ENCODE measurements around the gene ARHGAP42.

The ARHGAP42 gene

GRCh38 chr11:100726680-100727079 is 39.6 kb downstream of the ARHGAP42 start:
- no peak for DNase-seq

- no peak for DNase-seq
These were observed 40.3 kb downstream of the ARHGAP42 start for GRCh38 chr11:100727410-100727809.

- no peak for DNase-seq
These were observed 43.2 kb downstream of the ARHGAP42 start for GRCh38 chr11:100730266-100730665.

GRCh38 chr11:100731471-100731870 is 44.4 kb downstream of the ARHGAP42 start:
- no peak for DNase-seq

- DNase-seq, result no peak
These were observed 45.9 kb downstream of the ARHGAP42 start for GRCh38 chr11:100732949-100733348.

- no peak for DNase-seq
These were observed 47.8 kb downstream of the ARHGAP42 start for GRCh38 chr11:100734743-100735527.

- no peak for DNase-seq
These were observed 49.0 kb downstream of the ARHGAP42 start for GRCh38 chr11:100735949-100736675.

GRCh38 chr11:100738701-100739270 is 51.7 kb downstream of the ARHGAP42 start:
- no peak for DNase-seq

- no peak for DNase-seq
These were observed 52.6 kb downstream of the ARHGAP42 start for GRCh38 chr11:100739666-100740065.

- no peak for DNase-seq
These were observed 53.4 kb downstream of the ARHGAP42 start for GRCh38 chr11:100740440-100740839.

GRCh38 chr11:100741866-100742625 is 55.0 kb downstream of the ARHGAP42 start:
- no peak for DNase-seq

- no peak for DNase-seq
These were observed 59.4 kb downstream of the ARHGAP42 start for GRCh38 chr11:100746448-100746847.

GRCh38 chr11:100748153-100748552 is 61.1 kb downstream of the ARHGAP42 start:
- no peak for DNase-seq

- DNase-seq, result peak in 3 of 56 donors; percentile 5 to 55 (median 7)
These were observed 62.9 kb downstream of the ARHGAP42 start for GRCh38 chr11:100749887-100750565.

GRCh38 chr11:100750566-100750891 is 63.4 kb downstream of the ARHGAP42 start:
- DNase-seq, result peak in 4 of 56 donors; percentile 3 to 55 (median 30)

- DNase-seq, result no peak
These were observed 65.5 kb downstream of the ARHGAP42 start for GRCh38 chr11:100752371-100753171.

GRCh38 chr11:100753172-100753543 is 66.1 kb downstream of the ARHGAP42 start:
- no peak for DNase-seq

- DNase-seq, result no peak
These were observed 66.5 kb downstream of the ARHGAP42 start for GRCh38 chr11:100753571-100753970.

- no peak for DNase-seq
These were observed 69.5 kb downstream of the ARHGAP42 start for GRCh38 chr11:100756559-100756958.

- DNase-seq, result peak in 6 of 56 donors; percentile 3 to 29 (median 8)
These were observed 70.6 kb downstream of the ARHGAP42 start for GRCh38 chr11:100757646-100758045.
